Right ventricle myocardium inferior (tissue), 1 donor: ENCODE data around the gene CEP63. TPM values are rescaled to one million over a fixed set of nuclear protein-coding genes. Genes with fewer than 3 reads are reported as not detected.
"Not testable (repeated sequence)": the region's sequence is repeated elsewhere in the genome, so short reads cannot be mapped to it uniquely, and the experiment has no call there.

ENCODE experiments used
- ATAC-seq: fragments of 200-7000 bp; cut with Tn5 transposase; one replicate; pipeline ENCODE4 v1.9.1; 2020; ENCODE audit warnings: mild to moderate bottlenecking, moderate library complexity
- DNase-seq: peaks from one replicate; pipeline ENCODE4 v3.0.0; 2021; ENCODE audit errors: missing footprints
- intact Hi-C: fragments of 100-400 bp; cut with DNase I; formaldehyde crosslinking; loops from one replicate; pipeline ENCODE4 v1.11.0; 2022
- total RNA-seq: library from RNA; stranded (reverse); fragmentation: NEBNext Ultra II Directional; extraction: Animal tissue kit (Norgen Biotek cat#: 25700); gene quantifications from one replicate; pipeline ENCODE4 v1.2.1, GENCODE V29; 2021
- donor health status: DM: no; HTN: yes; CAD: no; lungs with severe emphysema.

The CEP63 gene
- total RNA-seq, 1 donor from 2014 or later: 36.7 TPM

GRCh38 chr3:134543113-134543512 is 57.3 kb downstream of the CEP63 start:
- DNase-seq (no peak), ATAC-seq (no peak)
- intact Hi-C loops: no loop called here

DNA sequence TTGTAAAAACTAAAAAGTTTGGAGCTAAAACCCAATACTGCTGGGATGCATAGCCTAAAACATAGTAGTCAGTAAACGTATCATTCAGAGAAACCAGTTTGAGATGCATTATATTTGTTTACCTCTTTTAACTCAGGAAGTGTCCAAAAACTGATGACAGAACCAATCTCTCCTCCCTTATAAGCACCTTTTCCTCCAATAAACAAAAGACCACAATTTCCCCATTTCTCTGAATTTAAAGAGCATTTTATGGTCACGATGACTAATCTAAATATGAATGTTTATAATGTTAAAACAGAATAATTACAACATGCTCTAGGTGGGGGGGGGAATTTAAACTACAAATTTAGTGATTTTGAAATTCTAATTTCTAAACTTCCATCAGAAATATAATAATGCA is 58.5 kb downstream of the CEP63 start:
- DNase-seq (no peak), ATAC-seq (no peak)
- intact Hi-C loops: no loop called here

DNA sequence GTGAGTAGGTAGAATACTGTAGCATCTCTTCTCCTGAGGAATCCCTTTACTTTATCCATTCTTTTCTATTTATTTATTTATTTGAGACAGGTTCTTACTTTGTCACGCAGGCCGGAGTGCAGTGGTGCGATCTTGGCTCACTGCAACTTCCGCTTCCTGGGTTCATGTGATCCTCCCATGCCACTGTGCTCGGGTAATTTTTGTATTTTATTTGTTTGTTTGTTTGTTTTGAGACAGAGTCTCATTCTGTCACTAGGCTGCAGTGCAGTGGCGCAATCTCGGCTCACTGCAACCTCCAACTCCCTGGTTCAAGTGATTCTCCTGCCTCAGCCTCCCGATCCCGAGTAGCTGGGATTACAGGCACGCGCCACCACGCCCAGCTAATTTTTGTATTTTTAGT is 58.9 kb downstream of the CEP63 start:
- ATAC-seq, intact Hi-C loops: not testable (repeated sequence)
- DNase-seq: peak; percentile 72

DNA sequence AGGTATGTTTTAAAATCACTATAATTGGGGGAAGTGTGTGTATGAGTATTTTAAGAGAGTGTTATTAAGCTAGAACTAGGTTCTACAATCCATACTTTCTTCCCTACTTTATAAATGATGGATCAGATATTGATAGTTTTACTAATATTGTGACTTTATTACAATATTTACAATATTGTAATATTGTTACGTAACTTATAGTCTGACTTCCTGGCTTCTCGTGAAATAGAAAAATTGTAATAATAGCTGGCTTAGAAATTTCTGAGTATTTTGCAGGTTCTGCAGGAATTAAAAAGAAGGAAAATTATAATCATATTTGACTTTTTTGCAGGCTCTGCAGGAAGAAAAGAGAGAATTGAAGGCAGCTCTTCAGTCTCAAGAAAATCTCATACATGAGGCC is 60.0 kb downstream of the CEP63 start:
- intact Hi-C loops: no loop called here
- DNase-seq: no peak
- no peak for ATAC-seq

DNA sequence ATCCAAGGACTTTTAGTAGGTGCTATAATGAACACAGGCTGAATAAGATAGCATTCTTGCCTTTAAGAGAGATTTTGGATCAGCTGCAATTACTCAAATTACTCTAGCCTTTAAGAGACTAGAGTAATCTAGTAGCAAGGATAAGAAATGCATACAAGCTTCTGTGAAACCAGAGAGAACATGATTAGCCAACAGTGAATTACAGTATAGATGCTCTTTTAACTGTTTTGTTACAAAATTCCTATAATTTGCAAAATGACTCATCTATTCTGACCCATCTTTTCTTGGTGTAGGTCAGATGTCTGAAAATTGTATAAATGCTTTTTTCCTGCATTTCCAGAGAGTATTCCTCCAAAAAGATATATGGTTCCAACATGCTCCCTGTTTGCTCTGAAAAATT is 66.9 kb downstream of the CEP63 start:
- no peak for ATAC-seq
- DNase-seq: no peak
- intact Hi-C loops: no loop called here

DNA sequence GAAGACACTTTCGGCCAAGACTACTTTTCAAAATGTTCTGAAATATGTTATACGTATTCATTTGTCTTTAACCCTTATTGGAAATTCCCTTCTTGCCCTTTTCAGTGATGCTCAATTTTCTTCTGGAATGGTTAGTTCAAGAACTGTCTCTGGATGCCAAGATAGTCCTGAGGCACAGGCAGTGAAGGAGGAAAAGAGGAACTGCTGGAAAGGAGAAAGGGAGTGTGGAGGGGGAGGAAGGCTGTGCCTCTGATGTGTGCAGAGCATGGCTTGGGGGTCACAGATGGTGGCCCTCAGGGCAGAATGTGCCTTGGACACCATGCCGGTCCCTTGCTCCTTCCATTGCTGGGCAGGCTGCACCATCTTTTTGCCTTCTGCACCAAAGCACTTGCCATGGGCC is 73.7 kb downstream of the CEP63 start:
- intact Hi-C loops: no loop called here
- ATAC-seq (no peak), DNase-seq (no peak)

DNA sequence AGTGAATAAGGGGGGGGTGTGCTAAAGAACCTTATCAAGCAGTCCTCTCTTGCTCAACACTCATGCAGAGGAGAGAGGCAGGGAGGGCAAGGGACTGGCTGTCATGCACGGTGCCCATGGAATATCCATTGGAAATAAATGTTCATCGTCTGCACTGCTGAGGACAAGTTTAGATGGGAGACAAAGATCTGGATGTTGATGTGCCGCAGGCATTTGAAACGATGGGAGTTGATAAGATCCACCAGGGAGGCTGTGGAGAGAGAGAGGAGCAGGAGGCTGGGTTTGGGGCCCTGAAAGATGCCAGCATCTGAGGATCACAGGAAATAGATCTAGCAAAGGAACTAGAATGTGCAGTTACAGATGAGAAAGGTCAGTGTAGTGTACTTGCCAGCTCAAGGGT is 76.2 kb downstream of the CEP63 start:
- DNase-seq (no peak), ATAC-seq (no peak)
- intact Hi-C loops: no loop called here

- no peak for DNase-seq
- intact Hi-C loops: no loop called here
- ATAC-seq: no peak
Observed at GRCh38 chr3:134563601-134564000, 77.7 kb downstream of the CEP63 start.

DNA sequence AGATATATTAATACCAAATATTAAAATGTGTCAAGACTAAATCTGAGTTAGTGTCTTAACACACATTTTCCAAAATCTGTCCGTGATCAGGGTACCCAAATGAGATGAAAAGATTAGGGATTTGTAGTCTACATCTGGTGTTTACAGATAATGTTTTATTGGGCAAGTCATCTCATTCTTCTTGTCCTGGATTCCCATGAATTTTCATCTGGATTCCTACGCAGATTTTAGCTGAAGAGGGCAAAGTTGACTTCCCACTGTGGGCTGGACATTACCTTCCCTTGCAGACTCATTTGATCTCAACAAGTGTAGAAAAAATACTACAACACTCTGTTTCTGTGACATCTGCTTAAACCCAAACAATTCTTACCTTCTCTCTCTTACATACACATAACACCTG is 79.1 kb downstream of the CEP63 start:
- DNase-seq: no peak
- no peak for ATAC-seq
- intact Hi-C loops: no loop called here

DNA sequence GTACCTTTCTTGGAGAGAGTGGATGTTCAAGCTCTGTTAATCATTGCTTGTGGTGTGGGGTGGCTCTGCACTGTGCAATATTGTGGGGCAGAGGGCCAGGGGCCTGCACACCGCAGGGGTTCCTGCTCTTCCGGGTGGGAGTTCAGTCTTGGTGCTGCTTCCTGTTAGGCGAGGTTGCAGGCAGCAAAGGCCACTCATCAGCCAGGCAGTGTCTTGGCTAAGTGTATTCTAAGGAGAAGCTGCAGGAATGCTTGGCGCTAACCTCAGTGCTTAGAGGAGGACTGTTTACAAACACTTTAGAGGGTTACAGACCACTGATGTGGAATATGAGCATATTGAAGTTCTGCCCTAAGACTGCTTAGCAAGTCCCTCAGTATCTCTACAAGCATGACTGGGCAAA is 81.7 kb downstream of the CEP63 start:
- no peak for ATAC-seq
- no peak for DNase-seq
- intact Hi-C loops: no loop called here

DNA sequence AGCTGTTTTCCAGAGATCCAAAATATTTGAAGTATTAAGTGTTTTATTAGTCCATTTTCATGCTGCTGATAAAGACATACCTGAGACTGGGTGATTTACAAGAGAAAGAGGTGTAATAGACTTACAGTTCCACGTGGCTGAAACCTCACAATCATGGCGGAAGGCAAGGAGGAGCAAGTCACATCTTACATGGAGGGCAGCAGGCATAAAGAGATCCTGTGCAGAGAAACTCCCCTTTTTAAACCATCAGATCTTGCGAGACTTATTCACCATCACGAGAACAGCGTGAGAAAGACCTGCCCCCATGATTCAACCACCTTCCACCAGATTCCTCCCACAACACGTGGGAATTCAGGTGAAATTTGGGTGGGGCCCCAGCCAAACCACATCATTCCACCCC is 82.9 kb downstream of the CEP63 start:
- intact Hi-C loops: no loop called here
- ATAC-seq (no peak), DNase-seq (no peak)

- DNase-seq, ATAC-seq, intact Hi-C loops: not testable (repeated sequence)
Observed at GRCh38 chr3:134569899-134570298, 84.0 kb downstream of the CEP63 start.

GRCh38 chr3:134576426-134576825 is 90.6 kb downstream of the CEP63 start:
- intact Hi-C loops: no loop called here
- no peak for DNase-seq
- no peak for ATAC-seq

DNA sequence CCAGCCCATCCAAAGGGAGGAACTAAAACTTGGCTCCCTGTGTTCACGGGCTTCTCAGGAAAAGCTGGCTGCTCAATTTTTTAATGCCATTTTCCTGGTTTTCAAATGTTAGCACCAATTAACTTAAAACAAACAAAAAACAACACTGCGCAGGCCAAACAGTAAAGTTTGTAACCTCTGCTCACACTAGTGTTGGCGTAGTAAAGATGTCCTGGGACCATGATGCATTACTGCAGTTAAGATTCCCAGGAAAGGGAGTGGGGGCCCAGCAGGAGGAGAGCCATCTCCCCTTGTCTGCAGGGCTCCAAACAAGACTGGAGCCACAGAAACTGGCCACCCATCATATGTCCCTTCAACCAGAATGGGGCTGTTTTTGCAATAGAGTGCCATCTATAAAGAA is 91.0 kb downstream of the CEP63 start:
- no peak for ATAC-seq
- no peak for DNase-seq
- intact Hi-C loops: no loop called here

DNA sequence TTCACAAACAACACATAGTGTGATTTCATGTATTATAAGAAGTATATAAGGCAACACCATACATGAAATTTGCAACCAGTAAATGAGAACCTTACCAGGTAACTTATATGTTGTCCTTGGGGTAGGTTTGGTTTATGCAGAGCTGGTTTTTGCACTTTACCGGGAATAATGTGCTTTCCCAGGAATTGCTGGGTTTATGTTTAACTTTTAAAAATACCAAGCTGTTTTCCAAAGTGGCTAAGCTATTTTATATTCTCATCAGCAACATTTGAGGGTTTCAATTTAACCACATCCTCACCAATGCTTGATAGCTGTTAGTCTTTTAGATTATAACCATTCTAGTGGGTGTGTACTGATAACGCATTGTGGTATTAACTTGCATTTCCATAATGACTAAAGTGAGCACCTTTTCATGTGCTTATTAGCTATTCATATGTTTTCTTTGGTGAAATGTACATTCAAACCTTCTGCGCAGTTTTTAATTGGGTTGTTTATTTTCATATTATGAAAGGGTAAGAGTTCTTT is 93.3 kb downstream of the CEP63 start:
- no peak for DNase-seq
- no peak for ATAC-seq
- intact Hi-C loops: no loop called here

DNA sequence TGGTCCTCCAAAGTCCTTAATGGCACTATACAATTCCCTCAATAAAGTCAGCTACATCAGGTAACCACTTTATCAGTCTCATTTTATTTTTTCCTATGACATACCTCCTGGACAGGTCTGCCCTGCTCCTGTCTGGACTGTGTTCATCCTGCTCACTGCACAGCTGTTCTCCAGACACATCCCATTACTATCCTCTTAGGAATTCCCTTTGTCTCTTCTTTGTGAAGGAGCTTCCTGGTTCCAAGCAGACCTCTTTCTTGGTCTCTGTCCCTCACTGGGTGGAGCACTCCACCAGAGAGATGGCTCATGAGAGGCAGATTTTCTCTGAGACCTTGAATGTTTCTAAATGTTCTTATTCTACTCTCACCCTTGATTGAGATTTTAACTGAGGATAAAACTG is 104.9 kb downstream of the CEP63 start:
- ATAC-seq (no peak), DNase-seq (no peak)
- intact Hi-C loops: no loop called here

DNA sequence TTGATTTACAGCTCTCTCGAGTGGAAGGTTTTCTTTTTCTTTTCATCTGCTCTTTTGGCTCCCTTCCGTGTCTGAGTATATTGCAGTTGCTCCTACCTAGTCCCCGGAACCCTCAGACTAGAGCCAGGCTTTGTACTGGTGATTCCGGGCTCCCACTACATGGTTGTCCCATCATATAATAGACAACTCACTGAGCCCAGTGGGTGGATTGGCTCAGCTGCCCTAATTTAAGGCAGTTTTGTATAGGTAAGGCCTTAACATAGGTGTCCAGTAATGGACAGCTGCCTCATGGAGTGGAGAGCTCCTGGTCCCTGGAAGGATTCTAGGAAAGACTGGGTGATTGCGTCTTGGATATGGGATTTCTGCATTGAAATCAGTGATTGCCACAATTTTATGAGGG is 106.9 kb downstream of the CEP63 start:
- intact Hi-C loops: no loop called here
- DNase-seq (no peak), ATAC-seq (no peak)

DNA sequence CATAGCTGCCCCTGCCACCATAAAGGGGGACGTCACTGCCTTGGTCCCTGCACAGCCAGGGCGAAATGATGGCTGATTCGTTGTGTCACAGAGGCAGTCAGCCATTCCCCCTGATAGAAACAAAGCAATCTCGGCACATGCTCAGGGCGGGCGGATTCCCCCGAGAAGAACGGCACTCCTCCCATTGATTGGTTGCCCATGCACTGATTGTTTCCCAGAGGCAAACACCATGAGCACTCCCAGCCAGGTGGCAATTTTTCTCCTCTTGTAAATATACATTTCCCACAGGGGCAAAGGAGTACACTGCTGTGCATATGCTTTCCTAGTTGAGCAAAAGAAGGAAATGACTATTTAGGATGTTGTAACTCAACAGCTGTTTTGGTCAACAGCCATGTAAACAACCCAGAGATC is 108.5 kb downstream of the CEP63 start:
- ATAC-seq: no peak
- intact Hi-C loops: no loop called here

DNA sequence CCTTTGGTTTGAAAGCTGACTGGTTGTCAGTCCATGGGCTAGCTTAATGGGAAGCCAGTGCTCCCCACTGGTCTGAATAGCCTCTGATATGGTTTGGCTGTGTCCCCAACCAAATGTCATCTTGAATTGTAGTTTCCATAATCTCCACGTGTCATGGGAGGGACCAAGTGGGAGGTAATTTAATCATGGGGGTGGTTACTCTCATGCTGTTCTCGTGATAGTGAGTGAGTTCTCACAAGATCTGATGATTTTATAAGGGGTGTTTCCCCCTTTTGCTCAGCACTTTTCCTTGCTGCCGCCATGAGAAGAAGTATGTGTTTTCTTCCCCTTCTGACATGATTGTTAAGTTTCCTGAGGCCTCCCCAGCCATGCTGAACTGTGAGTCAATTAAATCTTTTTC is 109.1 kb downstream of the CEP63 start:
- intact Hi-C loops, ATAC-seq, DNase-seq: not testable (repeated sequence)

More for the DNA sequence above, 108.5 kb downstream of the CEP63 start:
- no peak for DNase-seq

GRCh38 chr3:134597390-134597970 is 111.6 kb downstream of the CEP63 start:
- DNase-seq (no peak), ATAC-seq (no peak)
- intact Hi-C loops: no loop called here
